ENCODE measurements around the gene ZBTB47.

- TF ChIP-seq EZH2 (IDR thresholded peaks at IDR 0.05; ENCODE audit: low read depth, unreplicated experiment) (no peak), POLR2AphosphoS5 (IDR thresholded peaks at IDR 0.05; ENCODE audit: low read depth) (no peak), ZNF331 (CRISPR knock-in tag; IDR thresholded peaks at IDR 0.05; ENCODE audit: low read depth) (no peak), CTCF (conservative IDR thresholded peaks at IDR 0.05; ENCODE audit: low read depth in 2 of 2) (no peak), EZH2phosphoT487 (IDR thresholded peaks at IDR 0.05; ENCODE audit: unreplicated experiment) (no peak), ZNF462 (CRISPR knock-in tag; IDR thresholded peaks at IDR 0.05) (no peak), NANOG (IDR thresholded peaks at IDR 0.05; ENCODE audit: borderline replicate concordance) (no peak), CREB1 (CRISPR knock-in tag; IDR thresholded peaks at IDR 0.05; ENCODE audit: low read depth) (no peak), JUNB (IDR thresholded peaks at IDR 0.05; ENCODE audit: unreplicated experiment) (no peak), REST (IDR thresholded peaks at IDR 0.05; ENCODE audit: unreplicated experiment) (no peak), STAT1 (IDR thresholded peaks at IDR 0.05; ENCODE audit: unreplicated experiment) (no peak), ETS1 (IDR thresholded peaks at IDR 0.05) (no peak), ZNF114 (CRISPR knock-in tag; IDR thresholded peaks at IDR 0.05) (no peak)
Observed at GRCh38 chr3:42670670-42671069, 17.2 kb downstream of the ZBTB47 start.
